Activated naive CD4-positive, alpha-beta T cell treated with anti-CD3 and anti-CD28 coated beads, Interleukin-2, amount 10 ng/mL, durations not matched to agents 5 hours and 36 hours (primary cell): Measurements from ENCODE around the gene TMC3. TPM values are rescaled to one million over a fixed set of nuclear protein-coding genes. Genes with fewer than 3 reads are reported as not detected.

ENCODE experiments used
- total RNA-seq, 2 experiments: library from RNA; stranded (reverse); gene quantifications; one replicate each; pipeline ENCODE4 v1.2.3, GENCODE V29; 2021

TMC3 gene
- total RNA-seq: not detected

DNA sequence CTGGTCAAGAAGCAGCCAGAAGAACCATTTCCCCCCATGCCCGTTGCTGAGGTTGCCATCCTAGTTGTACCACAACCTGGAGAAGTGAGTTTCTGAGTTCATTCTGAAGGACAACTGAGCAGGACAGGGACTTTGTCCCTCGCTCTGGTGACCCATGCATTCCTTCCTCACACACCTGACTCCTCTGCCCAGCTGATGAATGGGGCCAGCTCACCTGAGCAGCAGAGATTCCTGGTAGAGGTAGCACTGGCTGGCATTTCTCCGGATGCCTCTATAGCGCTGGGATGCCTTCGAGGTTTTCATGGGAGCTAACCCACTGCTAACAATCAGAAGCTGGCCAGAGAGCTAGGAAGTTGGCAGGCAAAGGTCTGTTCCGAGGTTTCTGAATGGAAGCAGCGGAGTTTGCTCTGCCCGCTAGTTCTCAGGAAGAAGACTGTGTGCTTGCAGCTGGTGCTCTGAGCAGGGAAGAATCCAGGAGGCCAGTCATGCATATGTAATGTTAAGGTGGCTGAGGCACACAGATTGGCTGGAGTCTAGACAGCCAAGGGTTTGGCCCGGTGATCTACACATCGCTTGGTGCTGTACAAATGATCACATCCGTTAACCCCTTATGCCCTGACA is at the start of gene TMC3:
TMC3 (minus strand) TSS at position 439 of the 621 bp plus-strand sequence; CDS start at position 303, 136 bp downstream.

DNA sequence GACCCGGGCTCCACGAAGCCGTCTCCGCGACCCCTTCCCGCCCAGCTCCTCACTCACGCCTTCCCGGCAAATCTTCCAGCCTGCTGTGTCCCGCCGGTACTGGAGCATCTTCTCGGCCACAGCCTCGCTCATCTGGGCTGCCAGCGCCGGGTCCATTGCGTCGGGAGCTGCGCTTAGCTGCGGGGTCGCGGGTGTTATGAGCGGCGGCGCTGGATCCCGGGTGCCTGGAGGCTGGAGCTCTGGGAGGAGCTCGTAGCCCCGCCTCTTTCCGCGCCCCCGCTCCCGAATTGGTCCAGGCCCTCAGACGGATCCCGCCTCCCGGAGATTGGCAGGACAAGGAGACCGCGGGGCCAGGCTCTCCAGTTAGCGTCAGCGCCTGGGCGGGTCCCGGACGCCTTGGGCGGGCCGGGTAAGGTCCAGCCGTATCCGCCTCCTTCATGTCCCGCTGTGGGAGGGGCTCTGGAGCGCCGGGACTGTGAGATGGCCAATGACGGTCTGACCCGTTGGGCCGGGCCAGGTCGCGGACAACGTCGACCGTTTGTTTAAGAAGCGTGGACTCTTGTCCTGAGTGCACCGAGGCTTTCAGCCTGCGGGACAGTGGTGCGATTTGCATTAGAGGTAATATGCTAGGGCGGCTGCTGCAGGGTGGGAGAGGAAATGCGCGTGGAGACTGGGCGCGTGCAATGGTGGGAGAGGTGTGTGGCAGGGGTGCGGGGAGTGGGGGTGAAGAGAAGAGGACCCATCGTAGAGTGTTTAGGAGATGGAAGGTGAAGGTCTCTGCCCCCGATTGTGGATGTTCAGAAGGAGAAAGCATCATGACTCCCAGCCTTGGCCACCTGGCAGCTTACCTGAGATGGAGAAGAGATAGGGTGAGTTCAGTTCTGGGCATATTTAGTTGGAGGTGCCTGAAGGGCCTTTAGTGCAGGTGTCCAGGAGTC is 49.8 kb downstream of the TMC3 start, which contains the start of gene STARD5:
STARD5 (minus strand) TSS at position 198 of the 938 bp plus-strand sequence; CDS start at position 156, 42 bp downstream.

Other genes starting within 250 kb of the TMC3 start
- not detected for gene CFAP161, start 239.9 kb downstream of the TMC3 start, total RNA-seq
- 100 to 1,000 TPM; 318 to 319 TPM for gene IL16, start 177.3 kb downstream of the TMC3 start, total RNA-seq
- gene STARD5, start 50.1 kb downstream of the TMC3 start, total RNA-seq: 1 to 10 TPM; 6.6 to 7.9 TPM